GM21390 (cell line): ENCODE data around the gene ZMYM4.
"Not testable (repeated sequence)": the region's sequence is repeated elsewhere in the genome, so short reads cannot be mapped to it uniquely, and the experiment has no call there.

Experiments
- ATAC-seq: cut with Tn5 transposase; IDR thresholded peaks from one replicate; pipeline ENCODE4 v1.9.1; 2021; ENCODE audit not compliant: unreplicated experiment

ZMYM4 gene

GRCh38 chr1:35268282-35269200 lies at the start of gene ZMYM4:
ZMYM4 (plus strand) TSS chr1:35268709; CDS start chr1:35269047, 338 bp downstream.
- peak; percentile 82 for ATAC-seq

GRCh38 chr1:35220976-35221375 lies 47.5 kb upstream of the ZMYM4 start:
- no peak for ATAC-seq

- ATAC-seq = no peak
Measured at GRCh38 chr1:35222322-35223083, 46.0 kb upstream of the ZMYM4 start.

GRCh38 chr1:35223084-35223630 lies 45.4 kb upstream of the ZMYM4 start:
- ATAC-seq = no peak

- no peak for ATAC-seq
Measured at GRCh38 chr1:35226546-35226945, 42.0 kb upstream of the ZMYM4 start.

GRCh38 chr1:35229587-35230360 lies 38.7 kb upstream of the ZMYM4 start:
- ATAC-seq = no peak

- ATAC-seq = no peak
Measured at GRCh38 chr1:35231287-35231686, 37.2 kb upstream of the ZMYM4 start.

- ATAC-seq = not testable (repeated sequence)
Measured at GRCh38 chr1:35236772-35237171, 31.7 kb upstream of the ZMYM4 start.

GRCh38 chr1:35243691-35244090 lies 24.8 kb upstream of the ZMYM4 start:
- no peak for ATAC-seq

- ATAC-seq = no peak
Measured at GRCh38 chr1:35247256-35247655, 21.3 kb upstream of the ZMYM4 start.

GRCh38 chr1:35253941-35254340 lies 14.6 kb upstream of the ZMYM4 start:
- ATAC-seq = no peak

GRCh38 chr1:35255276-35255675 lies 13.2 kb upstream of the ZMYM4 start:
- no peak for ATAC-seq

- no peak for ATAC-seq
Measured at GRCh38 chr1:35259561-35259960, 8.9 kb upstream of the ZMYM4 start.

GRCh38 chr1:35261412-35262120 lies 6.9 kb upstream of the ZMYM4 start:
- no peak for ATAC-seq

- no peak for ATAC-seq
Measured at GRCh38 chr1:35264035-35264434, 4.5 kb upstream of the ZMYM4 start.

GRCh38 chr1:35264871-35265270 lies 3.6 kb upstream of the ZMYM4 start:
- no peak for ATAC-seq

GRCh38 chr1:35266306-35266705 lies 2.2 kb upstream of the ZMYM4 start:
- ATAC-seq = no peak

GRCh38 chr1:35269201-35269988 lies 886 bp downstream of the ZMYM4 start:
- ATAC-seq = no peak

- ATAC-seq = no peak
Measured at GRCh38 chr1:35269989-35270289, 1.4 kb downstream of the ZMYM4 start.

GRCh38 chr1:35270836-35271235 lies 2.3 kb downstream of the ZMYM4 start:
- ATAC-seq = no peak
